ENCODE results near the gene UBR3. TPM values are rescaled to one million over a fixed set of nuclear protein-coding genes. Genes with fewer than 3 reads are reported as not detected.
"Not testable (repeated sequence)": the region's sequence is repeated elsewhere in the genome, so short reads cannot be mapped to it uniquely, and the experiment has no call there.

Gene UBR3
- total RNA-seq, 2 donors from 2014 or later = 42.7 to 54.1 TPM

DNA sequence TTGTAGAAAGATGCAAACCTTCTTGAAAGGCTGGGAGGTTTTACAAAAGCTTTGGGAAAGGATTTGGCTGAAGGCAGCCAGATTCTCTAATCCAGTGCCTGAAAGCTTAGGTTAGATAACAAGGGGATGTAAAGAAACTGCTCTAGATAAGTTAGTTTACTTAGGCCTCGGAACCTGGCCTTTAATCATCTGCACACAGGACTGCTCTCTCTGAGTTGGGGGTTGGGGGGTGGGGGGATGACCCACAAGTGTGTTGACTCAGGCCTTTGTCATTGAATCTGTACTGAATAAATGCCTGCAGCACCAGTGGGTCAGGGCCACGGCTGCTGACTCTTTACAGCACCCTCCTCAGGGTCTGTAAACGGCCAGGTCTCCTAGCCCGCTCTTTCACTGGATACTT, 292.1 kb downstream of the UBR3 start:
- H3K4me3 Mint-ChIP-seq; H3K4me1 Mint-ChIP-seq (ENCODE audit: low read depth in 2 of 2); H3K27ac Mint-ChIP-seq; H3K36me3 Mint-ChIP-seq; H3K9me3 Mint-ChIP-seq; DNase-seq (ENCODE audit: low spot score): not testable (repeated sequence)
- peak in 1 of 2 donors; percentile 15 for ATAC-seq
- H3K27me3 Mint-ChIP-seq = peaks cover 4 to 14% of the 10 kb centered on the region in 2 donors

DNA sequence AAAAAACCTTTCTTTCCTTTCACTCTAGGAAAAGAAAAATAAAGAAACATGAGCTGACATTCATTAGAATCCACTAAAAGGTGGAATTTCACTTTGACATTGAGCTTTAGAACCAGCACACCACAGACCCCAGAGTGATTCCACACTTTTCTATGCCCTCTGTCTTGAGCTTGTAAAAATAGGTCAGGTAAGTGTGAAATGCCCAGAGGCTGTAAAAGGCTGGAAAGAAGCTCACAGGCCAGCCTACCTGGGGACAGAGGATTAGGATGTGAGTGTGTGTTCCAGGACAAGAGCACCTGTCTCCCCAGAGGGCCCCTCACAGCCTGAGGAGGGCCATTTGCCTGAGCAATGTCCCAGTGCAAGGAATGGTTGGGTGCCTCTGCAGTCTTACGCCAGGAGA, 294.4 kb downstream of the UBR3 start:
- H3K4me1 Mint-ChIP-seq (ENCODE audit: low read depth in 2 of 2) = no peaks in the 10 kb centered on the region
- no peaks in the 10 kb centered on the region for H3K9me3 Mint-ChIP-seq
- ATAC-seq (peak in 1 of 2 donors; percentile 36), DNase-seq (ENCODE audit: low spot score) (no peak)
- no peak overlapping the region for H3K4me3 Mint-ChIP-seq
- H3K36me3 Mint-ChIP-seq = no peaks in the 10 kb centered on the region
- H3K27me3 Mint-ChIP-seq = peaks cover 4 to 8% of the 10 kb centered on the region in 2 donors
- H3K27ac Mint-ChIP-seq = no peak overlapping the region

DNA sequence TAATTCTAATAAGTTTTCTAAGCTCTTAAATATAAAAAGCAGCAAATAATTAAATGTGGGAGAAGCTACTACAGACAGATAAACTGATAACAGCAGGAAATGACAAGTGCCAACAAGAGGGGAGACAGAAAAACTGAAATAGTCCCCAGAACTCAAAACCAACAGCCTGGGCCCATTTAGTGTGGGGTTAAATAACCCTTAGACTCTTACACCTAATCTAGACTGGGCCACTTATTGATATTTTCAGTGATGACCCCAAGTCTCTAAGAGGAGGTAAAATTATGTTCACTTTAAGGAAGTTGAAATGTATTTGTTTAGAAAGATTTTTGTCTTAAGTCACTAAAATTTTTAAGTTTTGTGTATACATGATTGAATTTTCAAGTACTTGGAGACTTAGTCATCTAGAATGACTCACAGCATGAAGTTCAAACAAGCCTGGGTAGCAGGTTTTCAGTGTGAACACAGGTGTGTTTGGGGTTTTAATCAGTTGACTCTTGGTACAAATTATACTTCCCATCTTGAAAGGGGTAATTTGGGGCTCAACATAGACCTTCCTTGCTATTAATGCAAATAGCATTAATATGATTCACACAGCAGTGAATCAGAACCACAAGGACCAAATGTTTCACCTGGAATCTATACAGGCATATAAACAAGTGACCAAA, 295.8 kb downstream of the UBR3 start:
- Mint-ChIP-seq H3K27ac (no peak overlapping the region), H3K36me3 (peaks cover 10% of the 10 kb centered on the region), H3K27me3 (peaks cover 0 to 8% of the 10 kb centered on the region in 2 donors), H3K9me3 (peaks cover 4% of the 10 kb centered on the region), H3K4me1 (ENCODE audit: low read depth in 2 of 2) (no peaks in the 10 kb centered on the region), H3K4me3 (no peak overlapping the region)
- ATAC-seq (no peak), DNase-seq (ENCODE audit: low spot score) (no peak)

DNA sequence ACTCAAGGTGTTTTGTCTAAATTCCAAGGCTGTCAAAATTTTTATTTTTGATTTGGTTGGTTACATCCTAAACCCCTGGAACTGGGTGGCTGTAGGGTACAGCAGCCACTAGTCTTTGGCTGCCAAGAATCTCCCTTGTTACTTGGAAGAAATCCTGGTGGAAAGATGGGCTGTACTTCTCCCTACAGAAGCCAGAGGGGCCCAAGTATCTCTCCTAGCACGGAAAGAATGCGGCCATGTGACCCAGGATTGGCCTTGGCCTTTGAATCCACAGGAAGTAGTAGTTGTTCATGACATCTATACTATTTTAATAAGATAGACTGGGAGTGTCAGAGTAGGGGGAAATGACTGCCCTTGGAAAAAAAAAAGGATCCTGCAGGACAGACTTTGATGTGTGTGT, 296.3 kb downstream of the UBR3 start:
- Mint-ChIP-seq H3K9me3 (peaks cover 5% of the 10 kb centered on the region), H3K4me1 (ENCODE audit: low read depth in 2 of 2) (no peaks in the 10 kb centered on the region), H3K27ac (no peak overlapping the region), H3K36me3 (peaks cover 16% of the 10 kb centered on the region), H3K27me3 (peaks cover 0 to 10% of the 10 kb centered on the region in 2 donors), H3K4me3 (no peak overlapping the region)
- ATAC-seq (no peak), DNase-seq (ENCODE audit: low spot score) (no peak)

DNA sequence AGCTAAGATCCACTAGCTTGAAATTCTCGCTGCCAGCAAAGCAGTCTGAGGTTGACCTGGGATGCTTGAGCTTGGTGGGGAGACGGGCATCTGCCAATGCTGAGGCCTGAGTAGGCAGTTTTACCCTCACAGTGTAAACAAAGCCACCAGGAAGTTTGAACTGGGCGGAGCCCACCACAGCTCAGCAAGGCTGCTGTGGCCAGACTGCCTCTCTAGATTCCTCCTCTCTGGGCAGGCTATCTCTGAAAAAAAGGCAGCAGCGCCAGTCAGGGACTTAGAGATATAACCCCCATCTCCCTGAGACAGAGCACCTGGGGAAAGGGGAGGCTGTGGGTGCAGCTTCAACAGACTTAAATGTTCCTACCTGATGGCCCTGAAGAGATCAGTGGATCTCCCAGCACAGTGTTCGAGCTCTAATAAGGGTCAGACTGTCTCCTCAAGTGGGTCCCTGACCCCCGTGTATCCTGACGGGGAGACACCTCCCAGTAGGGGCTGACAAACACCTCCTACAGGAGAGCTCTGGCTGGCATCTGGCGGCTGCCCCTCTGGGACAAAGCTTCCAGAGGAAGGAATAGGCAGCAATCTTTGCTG, 299.0 kb downstream of the UBR3 start:
- not testable (repeated sequence) for DNase-seq (ENCODE audit: low spot score); H3K9me3 Mint-ChIP-seq
- peaks cover 33% of the 10 kb centered on the region for H3K36me3 Mint-ChIP-seq

More for the DNA sequence above, 299.0 kb downstream of the UBR3 start:
- ATAC-seq; H3K4me3 Mint-ChIP-seq; H3K27me3 Mint-ChIP-seq; H3K27ac Mint-ChIP-seq; H3K4me1 Mint-ChIP-seq (ENCODE audit: low read depth in 2 of 2): not testable (repeated sequence)

Other genes with a start within 250 kb of the UBR3 start
- 10 to 100 TPM; 42.8 to 66.4 TPM for gene PPIG, start 243.1 kb upstream of the UBR3 start, total RNA-seq
- under 1 TPM; 0.12 to 0.59 TPM for gene CFAP210, start 133.0 kb upstream of the UBR3 start, total RNA-seq
- 1 to 10 TPM; 2.6 to 4.4 TPM for gene PHOSPHO2, start 133.0 kb upstream of the UBR3 start, total RNA-seq
- 10 to 100 TPM; 10.1 to 19.1 TPM for gene KLHL23, start 93.6 kb upstream of the UBR3 start, total RNA-seq
- gene SSB, start 28.6 kb upstream of the UBR3 start, total RNA-seq = 100 to 1,000 TPM in 1 of 2 donors, 10 to 100 TPM in 1; 66.8 to 105 TPM
- gene METTL5, start 2.5 kb upstream of the UBR3 start, total RNA-seq = 10 to 100 TPM; 50.7 to 56.9 TPM